ENCODE data around the gene NRN1L.
A peak's percentile ranks its signal among the peaks of the same experiment; 100 is the strongest.

- TF ChIP-seq EZH2 (IDR thresholded peaks at IDR 0.05; ENCODE audit: borderline replicate concordance, low read depth, low read length, severe bottlenecking) (no peak), CTCF (IDR thresholded peaks at IDR 0.05; ENCODE audit: extremely low read depth in 1 of 2, insufficient read depth in 1 of 2, low read depth in 1 of 2, low read length in 2 of 2) (peak; percentile 30 to 57), POLR2A (IDR thresholded peaks at IDR 0.05; ENCODE audit: low read depth, low read length) (no peak), GATA2 (IDR thresholded peaks at IDR 0.05; ENCODE audit: insufficient read depth, insufficient read length, low read depth, low read length) (no peak), POLR2AphosphoS5 (IDR thresholded peaks at IDR 0.05; ENCODE audit: insufficient read depth, low read depth, low read length) (no peak)
These were observed 19.4 kb upstream of the NRN1L start for GRCh38 chr16:67865318-67865717.
